ENCODE results near the gene RAB33B.
A peak's percentile ranks its signal among the peaks of the same experiment; 100 is the strongest.

The RAB33B gene

DNA sequence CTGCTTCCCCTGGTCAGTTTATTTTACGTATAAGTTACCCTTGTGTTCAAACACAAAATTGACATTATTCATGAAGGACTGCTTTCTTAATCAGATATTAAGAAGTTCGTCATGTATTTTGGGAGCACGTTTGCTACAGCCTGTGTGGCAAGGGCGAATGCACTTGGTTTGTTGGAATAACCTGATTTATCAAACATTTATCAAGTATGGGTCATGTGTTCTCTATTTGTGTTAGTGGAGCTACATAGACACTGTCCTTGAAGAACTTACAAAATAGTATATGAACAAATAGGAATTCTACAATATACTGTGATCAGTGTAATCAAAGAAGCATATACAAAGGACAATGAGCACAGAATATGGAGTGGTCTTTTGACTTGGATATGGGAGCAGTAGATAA is 22.4 kb downstream of the RAB33B start:
- TF ChIP-seq GATA1 (IDR thresholded peaks at IDR 0.05; ENCODE audit: low read depth, low read length), result no peak
- no peak for TF ChIP-seq POLR2A (IDR thresholded peaks at IDR 0.05; ENCODE audit: low read length)
- no peak for DNase-seq

DNA sequence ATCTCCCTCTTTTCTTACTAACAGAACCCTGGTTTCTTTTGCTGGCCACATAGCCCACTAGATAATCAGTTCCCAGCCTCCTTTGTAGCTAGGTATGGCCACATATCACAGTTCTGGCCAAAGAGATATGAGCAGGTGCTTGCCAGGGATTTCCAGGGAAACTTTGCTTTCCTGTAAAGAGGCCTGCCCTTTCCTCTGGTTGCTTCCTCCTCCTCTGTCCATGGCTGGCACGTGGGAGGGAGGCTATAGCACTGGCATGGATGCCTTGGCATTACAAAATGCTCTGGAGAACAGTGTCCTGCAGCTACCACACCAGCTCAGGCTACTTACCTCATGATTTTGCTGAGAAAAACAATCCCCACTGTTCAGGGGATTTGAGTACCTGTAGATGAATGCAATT is 27.5 kb downstream of the RAB33B start:
- DNase-seq, result no peak
- TF ChIP-seq GATA1 (IDR thresholded peaks at IDR 0.05; ENCODE audit: low read depth, low read length), result no peak
- TF ChIP-seq POLR2A (IDR thresholded peaks at IDR 0.05; ENCODE audit: low read length), result no peak

DNA sequence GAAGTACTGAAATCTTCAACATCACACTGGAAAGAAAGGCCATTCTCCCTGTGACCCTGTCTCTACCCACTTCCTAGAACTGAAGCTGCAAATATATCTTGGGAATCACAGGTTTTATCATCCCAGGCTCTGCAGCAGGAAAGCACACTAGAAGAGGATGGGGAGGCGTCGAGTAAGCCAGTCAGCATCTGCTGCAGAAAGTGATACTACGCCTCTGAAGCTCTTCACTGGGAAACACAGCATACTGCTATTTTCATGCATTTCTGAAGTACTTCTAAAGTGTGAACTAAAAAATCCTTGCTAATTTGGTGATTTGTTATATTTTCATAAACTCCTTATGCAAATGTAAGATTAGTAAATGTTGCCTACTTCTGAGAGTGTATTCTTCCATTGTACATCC is 29.1 kb downstream of the RAB33B start:
- no peak for TF ChIP-seq POLR2A (IDR thresholded peaks at IDR 0.05; ENCODE audit: low read length)
- TF ChIP-seq GATA1 (IDR thresholded peaks at IDR 0.05; ENCODE audit: low read depth, low read length), result no peak
- no peak for DNase-seq

DNA sequence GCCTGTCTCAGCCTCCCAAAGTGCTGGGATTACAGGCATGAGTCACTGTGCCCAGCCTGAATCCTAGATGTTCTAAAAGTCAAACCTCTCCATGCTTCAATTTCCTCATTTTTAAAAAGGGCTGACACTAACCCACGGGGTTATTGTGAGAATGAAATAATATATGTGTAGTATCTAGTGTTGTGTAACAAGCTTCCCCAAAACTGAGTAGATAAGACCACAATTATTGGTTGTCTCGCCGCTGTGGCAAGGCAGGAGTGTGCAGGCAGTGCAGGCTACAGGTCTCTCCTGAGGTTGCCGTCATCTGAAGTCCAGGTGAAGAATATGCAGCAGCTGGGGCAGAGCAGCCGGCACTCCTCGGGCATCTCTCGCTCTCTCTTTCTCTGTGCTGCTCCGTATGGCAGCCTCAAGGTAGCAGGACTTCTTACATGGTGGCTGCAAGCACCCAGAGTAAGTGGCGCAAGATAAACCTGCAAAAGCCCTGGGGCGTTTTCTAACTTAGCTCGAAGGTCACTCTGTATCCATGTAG is 30.9 kb downstream of the RAB33B start:
- DNase-seq, result no peak
- TF ChIP-seq GATA1 (IDR thresholded peaks at IDR 0.05; ENCODE audit: low read depth, low read length) (no peak), POLR2A (IDR thresholded peaks at IDR 0.05; ENCODE audit: low read length) (no peak)

DNA sequence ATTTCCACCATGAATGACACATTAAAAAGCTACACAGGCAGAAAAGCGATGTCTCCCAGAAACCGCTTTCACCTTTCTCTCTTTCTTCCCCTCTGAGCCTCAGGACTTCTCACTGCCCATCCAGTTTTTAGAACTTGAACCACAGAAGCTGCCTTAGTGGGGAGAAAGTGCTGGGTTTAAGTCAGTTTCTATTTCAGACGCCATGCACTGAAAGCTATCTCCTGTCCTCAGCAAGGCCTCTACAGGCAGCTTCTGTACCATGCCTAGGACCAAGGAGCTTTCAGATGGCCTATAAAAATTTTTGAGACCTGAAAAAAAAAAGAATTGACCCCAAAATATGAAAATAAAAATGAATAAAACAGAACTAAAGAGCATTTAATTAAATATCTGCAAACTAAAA is 34.5 kb downstream of the RAB33B start:
- TF ChIP-seq GATA1 (IDR thresholded peaks at IDR 0.05; ENCODE audit: low read depth, low read length), result no peak
- TF ChIP-seq POLR2A (IDR thresholded peaks at IDR 0.05; ENCODE audit: low read length), result no peak
- DNase-seq, result no peak

DNA sequence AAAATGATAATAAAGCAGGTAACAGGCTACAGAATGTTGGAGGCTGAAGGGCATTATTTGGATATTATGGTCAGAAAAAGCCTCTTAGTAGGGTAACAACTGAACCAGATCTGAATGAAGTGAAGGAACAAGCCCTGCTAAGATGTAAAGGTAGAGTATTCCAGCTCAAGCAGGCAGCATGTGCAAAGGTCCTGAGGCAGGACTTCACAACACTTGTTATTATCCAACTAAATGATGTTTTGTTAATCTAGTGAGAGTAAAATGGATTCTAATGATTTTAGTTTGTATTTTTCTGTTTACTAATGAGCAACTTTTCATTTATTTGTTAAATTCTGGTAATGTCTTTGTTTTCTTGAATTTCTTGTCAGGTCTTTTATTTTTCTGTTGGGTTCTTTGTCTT is 35.7 kb downstream of the RAB33B start:
- TF ChIP-seq GATA1 (IDR thresholded peaks at IDR 0.05; ENCODE audit: low read depth, low read length), result no peak
- no peak for TF ChIP-seq POLR2A (IDR thresholded peaks at IDR 0.05; ENCODE audit: low read length)
- no peak for DNase-seq

DNA sequence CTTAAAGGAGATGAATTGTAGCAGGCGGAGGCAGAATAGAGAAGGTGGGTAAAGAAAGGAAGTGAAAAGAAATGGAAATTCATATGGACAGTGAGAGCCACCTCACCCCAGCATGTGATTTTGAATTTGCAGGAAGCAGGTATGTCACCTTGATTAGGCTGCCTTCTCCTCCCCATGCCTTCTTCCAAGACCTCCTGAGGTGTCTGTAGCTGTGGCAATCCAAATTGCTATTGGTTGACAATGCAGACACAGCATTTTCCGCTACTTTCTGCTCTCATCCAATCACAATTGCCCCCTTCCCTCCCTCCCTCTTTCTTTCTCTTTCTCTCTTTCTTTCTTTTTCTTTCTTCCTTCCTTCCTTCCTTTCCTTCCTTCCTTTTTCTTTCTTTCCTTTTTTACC is 38.5 kb downstream of the RAB33B start:
- DNase-seq, result no peak
- TF ChIP-seq POLR2A (IDR thresholded peaks at IDR 0.05; ENCODE audit: low read length), result no peak

- no peak for DNase-seq
- TF ChIP-seq GATA1 (IDR thresholded peaks at IDR 0.05; ENCODE audit: low read depth, low read length) (no peak), POLR2A (IDR thresholded peaks at IDR 0.05; ENCODE audit: low read length) (no peak)
These were observed 39.3 kb downstream of the RAB33B start for GRCh38 chr4:139493176-139493575.

DNA sequence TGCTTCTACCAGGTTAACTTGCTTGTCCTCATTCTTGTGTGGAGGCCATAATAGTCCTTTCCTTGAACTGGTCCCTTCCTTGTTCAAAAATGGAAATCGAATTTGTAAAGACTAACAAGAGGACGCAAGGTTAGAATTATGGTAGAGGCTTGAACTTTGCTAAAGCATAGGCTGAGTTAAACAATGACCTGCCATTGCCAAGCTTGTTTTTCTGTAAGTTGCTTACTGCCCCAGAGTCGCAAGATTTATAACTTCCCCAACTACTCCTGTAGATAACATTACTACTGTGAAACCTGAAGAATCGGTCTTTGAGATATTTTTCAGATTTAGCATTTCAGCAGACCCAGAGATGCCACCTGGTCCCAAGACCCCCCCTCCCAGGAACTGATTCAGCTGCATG is 45.3 kb downstream of the RAB33B start:
- DNase-seq, result no peak
- TF ChIP-seq GATA1 (IDR thresholded peaks at IDR 0.05; ENCODE audit: low read depth, low read length) (no peak), POLR2A (IDR thresholded peaks at IDR 0.05; ENCODE audit: low read length) (no peak)

- TF ChIP-seq POLR2A (IDR thresholded peaks at IDR 0.05; ENCODE audit: low read length) (no peak), GATA1 (IDR thresholded peaks at IDR 0.05; ENCODE audit: low read depth, low read length) (no peak)
These were observed 47.2 kb downstream of the RAB33B start for GRCh38 chr4:139501117-139501516.

GRCh38 chr4:139501527-139501926 is 47.6 kb downstream of the RAB33B start:
- no peak for DNase-seq
- no peak for TF ChIP-seq POLR2A (IDR thresholded peaks at IDR 0.05; ENCODE audit: low read length)
- no peak for TF ChIP-seq GATA1 (IDR thresholded peaks at IDR 0.05; ENCODE audit: low read depth, low read length)

More at GRCh38 chr4:139501117-139501516, 47.2 kb downstream of the RAB33B start:
- DNase-seq, result no peak

DNA sequence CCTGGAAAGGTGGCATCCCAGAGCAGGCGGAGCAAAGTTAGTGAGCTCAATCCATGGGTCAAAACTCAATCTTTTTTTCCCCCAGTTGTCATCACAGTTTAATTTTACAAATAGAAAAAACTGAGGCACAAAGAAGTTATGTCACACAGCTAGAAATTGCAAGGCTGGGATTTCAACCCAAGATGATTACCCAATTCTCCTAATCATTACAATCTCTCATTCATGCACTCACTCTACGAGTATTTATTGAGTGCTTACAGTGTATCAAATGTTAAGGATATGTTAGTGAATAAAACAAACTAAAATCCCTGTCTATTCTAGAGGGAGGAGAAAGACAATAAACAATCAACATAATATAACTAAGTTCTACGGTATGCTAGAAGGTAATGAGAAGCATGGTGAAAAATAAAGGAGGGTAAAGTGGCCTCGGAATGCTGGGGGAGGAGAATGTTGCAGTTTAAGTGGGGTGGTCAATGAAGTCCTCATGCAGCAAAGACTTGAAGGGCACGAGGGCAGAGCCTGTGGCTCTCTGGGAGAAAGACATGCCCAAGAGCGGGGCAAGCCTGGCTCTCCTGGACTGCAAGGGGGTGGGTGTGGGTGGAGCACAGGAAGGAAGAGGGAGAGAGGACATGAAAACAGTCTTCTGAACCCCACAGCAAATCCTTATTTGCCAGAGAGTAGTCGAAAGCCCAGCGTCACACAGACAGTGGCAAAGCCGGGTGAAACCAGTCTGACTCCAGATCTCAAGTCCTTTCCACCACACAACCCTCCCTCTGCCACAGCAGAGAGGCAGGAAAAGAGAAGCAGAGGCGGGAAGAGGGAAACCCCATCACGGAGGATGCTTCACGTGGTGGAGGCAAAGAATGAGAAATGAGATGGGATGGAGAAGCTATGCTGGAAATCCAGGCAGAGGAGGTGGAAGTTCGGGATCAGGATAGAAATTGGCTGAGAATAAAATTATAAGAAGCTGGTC is 48.3 kb downstream of the RAB33B start:
- DNase-seq, result no peak
- TF ChIP-seq POLR2A (IDR thresholded peaks at IDR 0.05; ENCODE audit: low read length) (no peak), GATA1 (IDR thresholded peaks at IDR 0.05; ENCODE audit: low read depth, low read length) (no peak)

DNA sequence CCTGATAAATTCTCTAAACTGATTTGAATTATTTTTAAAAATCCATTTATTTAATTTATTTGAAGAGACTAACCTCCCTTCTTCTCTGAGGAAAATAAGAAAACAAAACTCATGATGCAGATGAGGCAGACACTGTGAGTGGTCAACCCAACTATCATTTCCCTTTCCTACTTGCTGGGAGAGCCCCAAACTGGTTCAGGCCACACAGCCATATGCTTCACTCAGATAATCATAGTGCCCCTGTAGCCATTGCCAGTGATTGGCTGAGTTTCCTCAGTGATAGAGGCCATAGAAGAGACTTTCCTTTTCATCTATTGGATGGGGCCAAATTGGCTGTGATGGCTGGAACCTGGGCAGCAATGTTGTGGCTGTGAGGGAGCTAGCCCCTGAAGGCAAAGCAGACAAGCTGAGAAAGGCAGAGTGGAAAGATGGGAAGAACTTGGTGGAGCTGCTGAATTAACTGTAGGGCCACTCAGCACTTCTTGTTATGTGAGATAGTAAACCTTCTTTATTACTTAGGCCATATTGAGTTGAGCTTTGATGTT is 49.8 kb downstream of the RAB33B start:
- TF ChIP-seq GATA1 (IDR thresholded peaks at IDR 0.05; ENCODE audit: low read depth, low read length), result no peak
- no peak for TF ChIP-seq POLR2A (IDR thresholded peaks at IDR 0.05; ENCODE audit: low read length)
- DNase-seq, result peak in 1 of 2 experiments; percentile 8

DNA sequence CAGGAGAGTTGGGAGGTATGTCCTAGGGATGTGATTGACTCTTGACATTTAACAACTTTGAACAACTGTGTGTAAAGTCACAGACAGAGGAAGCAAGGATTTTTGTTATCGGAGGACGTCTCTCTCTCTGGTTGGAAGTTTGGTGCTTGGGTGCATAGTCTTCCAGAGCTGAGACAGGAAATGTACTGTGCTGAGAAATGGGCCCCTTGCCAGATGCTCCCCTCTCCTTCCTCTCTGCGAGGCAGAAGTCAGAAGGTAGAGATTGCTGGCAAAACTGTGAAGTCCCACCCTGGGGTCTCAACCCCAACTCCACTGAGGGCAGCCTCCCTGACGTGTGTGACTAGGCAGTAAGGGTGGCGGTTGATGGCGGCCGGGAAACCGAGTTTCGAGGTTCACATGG is 52.9 kb downstream of the RAB33B start:
- no peak for TF ChIP-seq POLR2A (IDR thresholded peaks at IDR 0.05; ENCODE audit: low read length)

More for the DNA sequence above, 52.9 kb downstream of the RAB33B start:
- no peak for DNase-seq
